ENCODE measurements around the gene GAGE12F. TPM values are rescaled to one million over a fixed set of nuclear protein-coding genes. Genes with fewer than 3 reads are reported as not detected.

GAGE12F gene
- total RNA-seq, 1 experiment from 2014 or later, result not detected

Other genes starting within 250 kb of the GAGE12F start
- gene GAGE12J, start 238.8 kb upstream of the GAGE12F start, total RNA-seq (2014; rRNA removed; shearing (Covaris generic)), result not detected in 2 replicates
- not detected in 2 replicates for gene GAGE13, start 229.3 kb upstream of the GAGE12F start, total RNA-seq (2014; rRNA removed; shearing (Covaris generic))
- gene GAGE12C, start 28.7 kb upstream of the GAGE12F start, total RNA-seq (2014; rRNA removed; shearing (Covaris generic)), result not detected in 2 replicates
- not detected in 2 replicates for gene GAGE12D, start 19.1 kb upstream of the GAGE12F start, total RNA-seq (2014; rRNA removed; shearing (Covaris generic))
- not detected in 2 replicates for gene GAGE12E, start 9.6 kb upstream of the GAGE12F start, total RNA-seq (2014; rRNA removed; shearing (Covaris generic))
- not detected in 2 replicates for gene GAGE12G, start 9.6 kb downstream of the GAGE12F start, total RNA-seq (2014; rRNA removed; shearing (Covaris generic))
- not detected in 2 replicates for gene GAGE12H, start 19.1 kb downstream of the GAGE12F start, total RNA-seq (2014; rRNA removed; shearing (Covaris generic))
- not detected in 2 replicates for gene GAGE2A, start 28.7 kb downstream of the GAGE12F start, total RNA-seq (2014; rRNA removed; shearing (Covaris generic))
- not detected in 2 replicates for gene GAGE1, start 38.2 kb downstream of the GAGE12F start, total RNA-seq (2014; rRNA removed; shearing (Covaris generic))
- gene PAGE1, start 135.1 kb downstream of the GAGE12F start, total RNA-seq (2014; rRNA removed; shearing (Covaris generic)), result not detected in 2 replicates